K562 (cell line): ENCODE data around the gene LDB2.

Experiments used
- EP300 ChIP-seq: IDR thresholded peaks from 2 replicates; pipeline ENCODE4 v1.6.1; 2012; ENCODE audit warnings: low read length, improper control_type of control experiment
- EZH2 ChIP-seq: IDR thresholded peaks from 2 replicates; pipeline ENCODE4 v1.6.1; 2012; ENCODE audit warnings: low read depth, mild to moderate bottlenecking, inconsistent platforms, low read length, borderline replicate concordance
- HNRNPUL1 ChIP-seq: fragments of 200-400 bp; formaldehyde crosslinking; IDR thresholded peaks from 2 replicates; pipeline ENCODE4 v1.6.1; 2017; ENCODE audit warnings: low read length
- NR2C2 ChIP-seq, 2 experiments: fragments of 200-800 bp in 1 of 2; sonication (Bioruptor generic) in 1 of 2; sonication (generic) in 1 of 2; formaldehyde crosslinking in 1 of 2; IDR thresholded peaks; 2 replicates each; pipeline versions ENCODE4 v1.6.1 to v1.8.0; 2016 to 2022; ENCODE audit warnings: mild to moderate bottlenecking in 1 of 2, missing compliant biosample characterization in 1 of 2, missing genetic modification characterization in 1 of 2, missing genetic modification reagents in 1 of 2
- PHF8 ChIP-seq: fragments of 200-600 bp; sonication (generic); IDR thresholded peaks from 2 replicates; pipeline ENCODE4 v1.6.1; 2012; ENCODE audit warnings: mixed run types, mild to moderate bottlenecking, inconsistent platforms, low read length, moderate library complexity, borderline replicate concordance
- POLR2AphosphoS2 ChIP-seq: IDR thresholded peaks from 2 replicates; pipeline ENCODE4 v1.6.1; 2012; ENCODE audit warnings: low read length, improper control_type of control experiment
- RAD21 ChIP-seq, 2 experiments: fragments of 250-450 bp in 1 of 2; fragments of 450-650 bp in 1 of 2; sonication (Bioruptor Pico) in 1 of 2; formaldehyde crosslinking in 1 of 2; IDR thresholded peaks in 1 of 2; conservative IDR thresholded peaks in 1 of 2; 2 replicates each; pipeline versions ENCODE4 v1.4.0 to v1.8.0; 2020 to 2022; ENCODE audit warnings: mild to moderate bottlenecking in 2 of 2, moderate library complexity in 1 of 2
- SIN3A ChIP-seq, 2 experiments: fragments of 150-350 bp in 1 of 2; IDR thresholded peaks; 2 replicates each; pipeline ENCODE4 v1.6.1; 2011 to 2016; ENCODE audit warnings: borderline replicate concordance in 2 of 2, low read depth in 2 of 2, low read length in 2 of 2, mild to moderate bottlenecking in 2 of 2, moderate library complexity in 2 of 2; ENCODE audit not compliant: control insufficient read depth in 1 of 2
- TF ChIP-seq, protein P1 (sequence below): fragments of 450-650 bp; IDR thresholded peaks from 2 replicates; pipeline ENCODE4 v1.7.0; 2016; ENCODE audit warnings: borderline replicate concordance
- TF ChIP-seq, protein P2 (sequence below), 3 experiments: IDR thresholded peaks in 2 of 3; conservative IDR thresholded peaks in 1 of 3; 2 replicates each; pipeline ENCODE4 v1.5.1; 2011 to 2012; ENCODE audit warnings: low read length in 3 of 3, mild to moderate bottlenecking in 3 of 3, control low read depth in 2 of 3, improper control_type of control experiment in 1 of 3, inconsistent platforms in 1 of 3, low read depth in 1 of 3, mixed read lengths in 1 of 3, moderate library complexity in 1 of 3; ENCODE audit not compliant: insufficient read depth in 2 of 3
- TF ChIP-seq, protein P3 (sequence below): sonication (generic); formaldehyde crosslinking; IDR thresholded peaks from 2 replicates; pipeline ENCODE4 v1.9.0; 2022; ENCODE audit warnings: mild to moderate bottlenecking, missing genetic modification reagents

DNA sequence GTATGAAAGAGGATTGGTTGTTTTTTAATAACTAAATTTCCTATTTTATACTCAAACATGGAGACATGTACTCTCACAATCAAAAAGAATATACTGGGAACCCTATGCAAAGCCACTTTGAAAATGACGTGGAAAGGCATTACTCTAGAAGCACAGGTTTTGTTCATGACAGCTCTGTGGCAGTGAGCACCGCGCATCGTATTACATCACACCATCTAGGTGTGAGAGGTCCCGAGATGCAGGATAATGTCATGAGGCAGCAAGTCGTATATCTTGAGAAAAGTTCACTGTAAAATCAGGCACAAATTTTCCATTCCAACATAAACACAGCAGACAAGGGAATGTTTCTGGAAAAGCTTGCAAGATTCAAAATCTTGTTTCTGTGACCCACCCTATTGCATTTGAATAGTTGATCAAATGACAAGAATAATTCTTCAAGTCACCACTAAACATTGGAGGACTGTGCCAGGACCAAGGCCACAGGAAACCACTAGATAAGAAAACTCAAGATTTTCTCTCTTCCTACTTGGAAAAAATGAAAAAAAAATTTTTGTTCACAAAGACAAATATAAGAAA is 127.6 kb downstream of the LDB2 start:
- TF ChIP-seq, protein P1, sequence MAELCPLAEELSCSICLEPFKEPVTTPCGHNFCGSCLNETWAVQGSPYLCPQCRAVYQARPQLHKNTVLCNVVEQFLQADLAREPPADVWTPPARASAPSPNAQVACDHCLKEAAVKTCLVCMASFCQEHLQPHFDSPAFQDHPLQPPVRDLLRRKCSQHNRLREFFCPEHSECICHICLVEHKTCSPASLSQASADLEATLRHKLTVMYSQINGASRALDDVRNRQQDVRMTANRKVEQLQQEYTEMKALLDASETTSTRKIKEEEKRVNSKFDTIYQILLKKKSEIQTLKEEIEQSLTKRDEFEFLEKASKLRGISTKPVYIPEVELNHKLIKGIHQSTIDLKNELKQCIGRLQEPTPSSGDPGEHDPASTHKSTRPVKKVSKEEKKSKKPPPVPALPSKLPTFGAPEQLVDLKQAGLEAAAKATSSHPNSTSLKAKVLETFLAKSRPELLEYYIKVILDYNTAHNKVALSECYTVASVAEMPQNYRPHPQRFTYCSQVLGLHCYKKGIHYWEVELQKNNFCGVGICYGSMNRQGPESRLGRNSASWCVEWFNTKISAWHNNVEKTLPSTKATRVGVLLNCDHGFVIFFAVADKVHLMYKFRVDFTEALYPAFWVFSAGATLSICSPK, result no peak
- TF ChIP-seq EZH2, result no peak
- TF ChIP-seq HNRNPUL1, result no peak
- no peak for TF ChIP-seq NR2C2 (CRISPR knock-in tag; IDR thresholded peaks at IDR 0.05)
- TF ChIP-seq NR2C2 (tag; IDR thresholded peaks at IDR 0.05), result no peak
- TF ChIP-seq, protein P2, sequence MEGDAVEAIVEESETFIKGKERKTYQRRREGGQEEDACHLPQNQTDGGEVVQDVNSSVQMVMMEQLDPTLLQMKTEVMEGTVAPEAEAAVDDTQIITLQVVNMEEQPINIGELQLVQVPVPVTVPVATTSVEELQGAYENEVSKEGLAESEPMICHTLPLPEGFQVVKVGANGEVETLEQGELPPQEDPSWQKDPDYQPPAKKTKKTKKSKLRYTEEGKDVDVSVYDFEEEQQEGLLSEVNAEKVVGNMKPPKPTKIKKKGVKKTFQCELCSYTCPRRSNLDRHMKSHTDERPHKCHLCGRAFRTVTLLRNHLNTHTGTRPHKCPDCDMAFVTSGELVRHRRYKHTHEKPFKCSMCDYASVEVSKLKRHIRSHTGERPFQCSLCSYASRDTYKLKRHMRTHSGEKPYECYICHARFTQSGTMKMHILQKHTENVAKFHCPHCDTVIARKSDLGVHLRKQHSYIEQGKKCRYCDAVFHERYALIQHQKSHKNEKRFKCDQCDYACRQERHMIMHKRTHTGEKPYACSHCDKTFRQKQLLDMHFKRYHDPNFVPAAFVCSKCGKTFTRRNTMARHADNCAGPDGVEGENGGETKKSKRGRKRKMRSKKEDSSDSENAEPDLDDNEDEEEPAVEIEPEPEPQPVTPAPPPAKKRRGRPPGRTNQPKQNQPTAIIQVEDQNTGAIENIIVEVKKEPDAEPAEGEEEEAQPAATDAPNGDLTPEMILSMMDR (IDR thresholded peaks at IDR 0.05 in 2 of 3, conservative IDR thresholded peaks at IDR 0.05 in 1 of 3; ENCODE audit: insufficient read depth in 2 of 3, low read depth in 1 of 3, low read length in 3 of 3), result no peak
- no peak for TF ChIP-seq SIN3A (IDR thresholded peaks at IDR 0.05; ENCODE audit: borderline replicate concordance in 2 of 2, control insufficient read depth in 1 of 2, low read depth in 2 of 2, low read length in 2 of 2)
- TF ChIP-seq RAD21 (CRISPR knock-in tag; conservative IDR thresholded peaks at IDR 0.05 in 1 of 2, IDR thresholded peaks at IDR 0.05 in 1 of 2), result no peak
- no peak for TF ChIP-seq PHF8
- TF ChIP-seq POLR2AphosphoS2, result no peak
- TF ChIP-seq EP300, result no peak
- TF ChIP-seq, protein P3, sequence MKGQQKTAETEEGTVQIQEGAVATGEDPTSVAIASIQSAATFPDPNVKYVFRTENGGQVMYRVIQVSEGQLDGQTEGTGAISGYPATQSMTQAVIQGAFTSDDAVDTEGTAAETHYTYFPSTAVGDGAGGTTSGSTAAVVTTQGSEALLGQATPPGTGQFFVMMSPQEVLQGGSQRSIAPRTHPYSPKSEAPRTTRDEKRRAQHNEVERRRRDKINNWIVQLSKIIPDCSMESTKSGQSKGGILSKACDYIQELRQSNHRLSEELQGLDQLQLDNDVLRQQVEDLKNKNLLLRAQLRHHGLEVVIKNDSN, result no peak
